Esophagus muscularis mucosa (tissue), 4 donors: ENCODE data around the gene CREB3. TPM values are rescaled to one million over a fixed set of nuclear protein-coding genes. Genes with fewer than 3 reads are reported as not detected.
A peak's percentile ranks its signal among the peaks of the same experiment; 100 is the strongest.

Source experiments
- DNase-seq: peaks from one replicate; pipeline ENCODE4 v3.0.0-alpha.2; 2017; ENCODE audit errors: extremely low spot score
- H3K27ac ChIP-seq, 4 donors: fragments of 200-600 bp; sonication (generic); replicated peaks in 1 of 4; 1 replicate in 3 of 4; 2 replicates in 1 of 4; pipeline ENCODE4 v1.5.1; 2016 to 2019; ENCODE audit warnings: mild to moderate bottlenecking in 1 of 4
- H3K27me3 ChIP-seq, 4 donors: fragments of 200-600 bp; sonication (generic); one replicate each; pipeline versions ENCODE4 v1.5.1 to v1.6.0; 2016 to 2019
- H3K36me3 ChIP-seq, 4 donors: fragments of 200-600 bp; sonication (generic); one replicate each; pipeline ENCODE4 v1.5.1; 2016 to 2019
- H3K4me1 ChIP-seq, 4 donors: fragments of 200-600 bp; sonication (generic); one replicate each; pipeline ENCODE4 v1.5.1; 2016 to 2019
- H3K4me3 ChIP-seq, 4 donors: fragments of 200-600 bp; sonication (generic); 1 replicate in 2 of 4; 2 replicates in 2 of 4; pipeline ENCODE4 v1.5.1; 2016 to 2019; ENCODE audit warnings: mild to moderate bottlenecking in 4 of 4, moderate library complexity in 1 of 4
- H3K9me3 ChIP-seq, 4 donors: fragments of 200-600 bp; sonication (generic); 1 replicate in 3 of 4; 2 replicates in 1 of 4; pipeline ENCODE4 v1.5.1; 2016 to 2019
- CTCF ChIP-seq, 3 experiments: fragments of 200-600 bp in 2 of 3; fragments of 450-650 bp in 1 of 3; sonication (generic) in 2 of 3; IDR thresholded peaks; one replicate each; pipeline ENCODE4 v1.5.1; 2017 to 2019; ENCODE audit warnings: antibody characterized with exemption in 3 of 3, mild to moderate bottlenecking in 2 of 3, moderate library complexity in 1 of 3
- EP300 ChIP-seq: sonication (generic); formaldehyde crosslinking; IDR thresholded peaks from one replicate; pipeline ENCODE4 v1.6.1; 2017; ENCODE audit warnings: antibody characterized with exemption
- POLR2A ChIP-seq: fragments of 450-650 bp; IDR thresholded peaks from one replicate; pipeline ENCODE4 v1.6.1; 2017; ENCODE audit warnings: antibody characterized with exemption, moderate library complexity, mild to moderate bottlenecking, low read depth
- POLR2AphosphoS5 ChIP-seq, 2 donors: sonication (generic); formaldehyde crosslinking; IDR thresholded peaks; one replicate each; pipeline ENCODE4 v1.6.1; 2017; ENCODE audit warnings: antibody characterized with exemption in 2 of 2
- whole genome bisulfite sequencing: methylation state at CpG from one replicate; pipeline ENCODE4 v1.1.5; 2018; 5-methylcytosine and 5-hydroxymethylcytosine counted together
- intact Hi-C: fragments of 100-400 bp; cut with DNase I; formaldehyde crosslinking; loops from one replicate; pipeline ENCODE4 v1.15.1; 2023
- total RNA-seq, 4 donors: library from RNA; depleted of rRNA; stranded (reverse); fragments of >200 nt; gene quantifications; one replicate each; pipeline versions ENCODE4 v1.1.0 to v1.2.1, GENCODE V29; 2016

CREB3 gene
- total RNA-seq, 4 donors from 2014 or later = 65.6 to 97.3 (median 85.4) TPM

- 54% methylated on average over 13 of the region's 13 CpGs for WGBS
- peak; percentile 81 for TF ChIP-seq EP300
- TF ChIP-seq CTCF (IDR thresholded peaks at IDR 0.05) = no peak
- TF ChIP-seq POLR2AphosphoS5 (IDR thresholded peaks at IDR 0.05) = peak in 1 of 2 donors; percentile 84
- TF ChIP-seq POLR2A = no peak
- H3K4me1 ChIP-seq = peaks cover 12 to 61% (median 57%) of the 10 kb centered on the region in 4 donors
- intact Hi-C loops = loop anchor here (2.0 kb wide), 2 partner anchors 33 to 37 kb away; partner anchors contain the start of genes CCDC107 and RMRP
- peak overlapping the region; percentile 72 to 90 (median 86) for H3K4me3 ChIP-seq
- DNase-seq = no peak
- peaks cover 14 to 32% (median 24%) of the 10 kb centered on the region in 4 donors for H3K36me3 ChIP-seq
- no peaks in the 10 kb centered on the region for H3K27me3 ChIP-seq
- no peaks in the 10 kb centered on the region for H3K9me3 ChIP-seq
- H3K27ac ChIP-seq = peak overlapping the region; percentile 95 to 98 (median 96)
Measured at GRCh38 chr9:35691757-35692301, 40.6 kb upstream of the CREB3 start.

GRCh38 chr9:35695943-35696401 lies 36.5 kb upstream of the CREB3 start:
- Histone ChIP-seq H3K4me1 (peaks cover 0 to 91% (median 69%) of the 10 kb centered on the region in 4 donors), H3K36me3 (peaks cover 41 to 56% (median 53%) of the 10 kb centered on the region in 4 donors), H3K9me3 (no peaks in the 10 kb centered on the region), H3K27me3 (no peaks in the 10 kb centered on the region), H3K4me3 (no peak overlapping the region), H3K27ac (peak overlapping the region; percentile 95 to 98 (median 96))
- 81% methylated on average over 3 of the region's 3 CpGs for WGBS
- TF ChIP-seq POLR2AphosphoS5 (IDR thresholded peaks at IDR 0.05) (no peak), CTCF (IDR thresholded peaks at IDR 0.05) (no peak)
- intact Hi-C loops = no loop called here
- no peak for DNase-seq

- peaks cover 48 to 63% (median 60%) of the 10 kb centered on the region in 4 donors for H3K36me3 ChIP-seq
- intact Hi-C loops = no loop called here
Measured at GRCh38 chr9:35696520-35697215, 35.8 kb upstream of the CREB3 start.

GRCh38 chr9:35697486-35697885 lies 35.0 kb upstream of the CREB3 start:
- intact Hi-C loops = no loop called here
- H3K4me1 ChIP-seq = peaks cover 0 to 91% (median 58%) of the 10 kb centered on the region in 4 donors
- no peaks in the 10 kb centered on the region for H3K9me3 ChIP-seq
- H3K27me3 ChIP-seq = no peaks in the 10 kb centered on the region
- 73% methylated on average over 13 of the region's 14 CpGs for WGBS
- peak overlapping the region; percentile 95 to 98 (median 96) for H3K27ac ChIP-seq
- TF ChIP-seq EP300 (no peak), POLR2AphosphoS5 (IDR thresholded peaks at IDR 0.05) (no peak), CTCF (IDR thresholded peaks at IDR 0.05) (no peak), POLR2A (no peak)
- H3K36me3 ChIP-seq = peaks cover 56 to 71% (median 68%) of the 10 kb centered on the region in 4 donors
- no peak overlapping the region for H3K4me3 ChIP-seq
- DNase-seq = no peak

More at GRCh38 chr9:35696520-35697215, 35.8 kb upstream of the CREB3 start:
- peaks cover 0 to 96% (median 64%) of the 10 kb centered on the region in 4 donors for H3K4me1 ChIP-seq
- peak; percentile 95 for DNase-seq
- H3K27ac ChIP-seq = peak overlapping the region; percentile 95 to 98 (median 96)
- H3K27me3 ChIP-seq = no peaks in the 10 kb centered on the region
- WGBS = 37% methylated on average over 9 of the region's 9 CpGs
- TF ChIP-seq EP300 (peak; percentile 95), CTCF (IDR thresholded peaks at IDR 0.05) (peak; percentile 76 to 94 (median 93)), POLR2A (no peak), POLR2AphosphoS5 (IDR thresholded peaks at IDR 0.05) (peak; percentile 86 to 90)
- no peak overlapping the region for H3K4me3 ChIP-seq
- H3K9me3 ChIP-seq = no peaks in the 10 kb centered on the region
